HG02642 (cell line): Measurements from ENCODE around the gene KY.

ENCODE experiments used
- ATAC-seq: cut with Tn5 transposase; IDR thresholded peaks from one replicate; pipeline ENCODE4 v1.9.1; 2021; ENCODE audit warnings: mild to moderate bottlenecking; ENCODE audit not compliant: unreplicated experiment, poor library complexity

Gene KY

DNA sequence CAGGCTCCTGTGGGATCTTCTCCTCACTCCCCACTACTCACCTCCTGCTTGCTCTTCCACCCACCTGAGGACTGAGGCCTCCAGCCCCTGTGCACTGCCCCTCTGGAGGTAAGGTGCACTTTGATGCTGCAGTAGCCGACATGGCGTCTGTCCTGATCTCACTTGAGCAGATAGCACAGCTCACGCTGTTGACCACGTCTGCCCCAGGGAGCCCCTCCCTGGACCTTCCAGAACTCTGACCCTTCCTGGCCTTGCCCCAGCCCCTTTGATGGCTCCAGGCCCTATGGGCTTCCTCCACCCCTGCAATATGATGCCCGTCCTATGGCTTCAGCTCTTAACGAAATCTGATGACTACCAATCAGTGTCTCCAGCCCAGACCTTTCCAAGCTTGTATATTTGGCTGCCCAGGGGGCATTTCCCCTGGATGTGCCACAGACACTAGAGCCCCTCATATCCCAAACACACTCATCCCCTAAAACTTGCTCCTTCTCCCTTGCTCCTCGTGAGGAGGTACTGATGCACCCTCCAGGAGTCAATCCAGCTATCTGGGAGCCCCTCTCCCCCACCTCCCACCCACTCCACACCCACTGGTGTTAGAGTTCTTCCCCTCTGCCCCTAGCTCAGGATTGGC lies 27.1 kb downstream of the KY start:
- no peak for ATAC-seq

DNA sequence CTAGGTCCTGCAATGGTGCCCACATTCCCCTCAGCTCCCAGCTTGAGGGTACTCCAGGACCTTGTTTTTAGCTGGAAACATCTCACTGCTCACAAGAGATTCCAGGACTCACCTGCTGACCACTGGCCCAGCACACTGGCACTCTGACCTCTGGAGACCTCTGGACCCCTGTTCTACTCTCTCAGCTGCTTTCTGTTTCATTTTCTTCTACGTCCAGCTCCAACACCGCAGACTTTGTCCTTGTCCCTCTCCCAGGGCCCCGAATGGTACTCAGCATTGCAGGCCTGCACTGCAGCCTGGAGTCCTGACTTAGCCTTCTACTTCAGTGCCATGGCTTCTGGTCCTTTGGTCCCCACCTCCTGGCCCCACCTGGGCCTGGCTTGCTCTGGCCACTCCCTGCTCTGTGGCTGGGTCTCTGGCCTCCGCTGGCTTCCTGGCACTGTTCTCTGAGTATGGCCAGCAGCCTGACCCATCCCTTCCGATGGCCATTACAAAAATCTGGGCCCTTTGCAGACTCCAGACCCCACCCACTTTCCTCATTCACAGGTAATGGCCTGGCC lies 27.9 kb downstream of the KY start:
- ATAC-seq, result no peak

DNA sequence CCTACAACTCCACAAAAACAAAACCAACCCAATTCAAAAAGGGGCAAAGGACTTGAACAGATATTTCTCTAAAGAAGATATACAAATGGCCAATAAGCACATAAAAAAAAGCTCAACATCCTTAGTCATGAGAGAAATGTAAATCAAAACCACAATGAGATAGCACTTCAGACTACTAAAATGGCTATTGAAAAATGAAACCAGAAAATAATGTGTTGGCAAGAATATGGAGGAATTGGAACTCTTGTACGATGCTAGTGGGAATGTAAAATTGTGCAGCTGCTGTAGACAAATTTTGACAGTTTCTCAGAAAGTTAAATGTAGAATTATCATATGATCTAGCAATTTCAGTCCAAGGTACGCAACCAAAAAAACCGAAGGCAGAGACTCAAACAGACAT lies 29.0 kb downstream of the KY start:
- no peak for ATAC-seq

DNA sequence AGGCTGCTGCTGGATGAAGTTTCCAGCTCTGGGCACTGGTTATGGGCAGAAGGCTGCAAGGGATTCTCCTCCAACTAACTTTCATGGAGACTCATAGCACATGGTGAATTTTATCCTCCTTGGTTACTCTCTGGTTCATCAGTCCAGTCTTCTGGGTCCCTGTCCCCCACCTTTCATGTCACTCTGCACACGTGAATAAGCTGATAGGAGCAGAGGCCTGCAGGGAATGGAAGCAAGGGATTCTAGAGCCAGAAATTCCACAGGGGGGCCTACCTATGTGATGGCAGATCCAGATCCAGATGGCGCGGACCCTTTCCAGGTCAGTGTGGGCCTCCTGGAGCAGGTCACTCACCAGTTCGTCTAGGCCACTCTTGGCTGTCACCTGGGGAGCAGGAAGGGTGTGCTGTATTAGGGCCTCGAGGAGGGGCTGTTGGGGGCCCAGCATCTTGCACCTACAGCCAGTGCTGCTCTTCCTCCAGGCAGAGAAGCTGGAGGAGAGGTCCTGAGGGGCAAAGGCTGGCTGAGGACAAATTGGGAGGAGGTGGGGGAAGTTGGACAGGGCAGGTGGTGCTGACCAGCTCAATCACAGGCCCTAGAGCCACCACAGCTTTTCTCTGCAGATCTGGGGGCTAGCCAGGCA lies 30.2 kb downstream of the KY start:
- no peak for ATAC-seq

DNA sequence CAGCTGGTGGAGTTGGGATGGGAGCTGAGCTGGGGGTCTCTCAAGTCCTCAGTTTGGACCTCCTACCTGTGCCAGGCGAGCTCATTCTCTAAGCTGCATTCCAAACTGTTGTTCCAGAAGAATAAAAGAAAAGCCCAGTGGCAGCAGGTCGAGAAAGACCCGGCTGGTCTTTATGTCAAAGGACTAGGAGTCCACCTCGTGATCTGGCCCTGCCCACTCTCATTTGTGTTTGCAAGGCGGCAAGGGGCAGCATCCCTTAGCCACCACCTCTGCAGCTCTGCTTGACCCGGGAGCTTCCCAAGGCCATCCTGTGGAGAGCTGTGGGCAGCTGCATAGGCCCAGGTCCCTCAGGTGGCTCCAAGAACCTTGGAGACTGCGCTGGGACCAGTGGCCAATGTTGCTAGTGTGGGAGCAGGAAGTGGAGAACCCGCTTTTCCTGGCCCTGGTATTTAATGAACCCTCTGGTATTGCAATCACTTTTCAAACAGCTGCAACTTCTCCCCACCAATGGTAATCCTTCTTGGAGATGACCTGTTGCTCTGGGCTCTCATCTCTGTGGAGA lies 30.9 kb downstream of the KY start:
- ATAC-seq, result no peak

DNA sequence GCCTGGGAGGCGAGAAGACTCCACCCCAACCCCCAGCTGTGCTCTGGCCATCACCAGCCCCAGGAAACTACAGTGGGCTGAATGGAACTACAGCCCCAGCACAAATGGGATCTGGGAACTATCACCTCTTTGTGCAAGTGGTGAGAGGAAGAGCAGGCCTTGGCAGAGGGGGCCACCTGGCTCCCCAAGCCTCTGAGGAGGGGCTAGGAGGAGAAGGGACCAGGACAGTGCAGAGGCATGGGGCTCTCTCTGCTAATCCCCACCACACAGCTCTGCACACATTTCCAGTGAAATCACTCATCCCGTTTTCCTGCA lies 31.6 kb downstream of the KY start:
- ATAC-seq, result no peak

DNA sequence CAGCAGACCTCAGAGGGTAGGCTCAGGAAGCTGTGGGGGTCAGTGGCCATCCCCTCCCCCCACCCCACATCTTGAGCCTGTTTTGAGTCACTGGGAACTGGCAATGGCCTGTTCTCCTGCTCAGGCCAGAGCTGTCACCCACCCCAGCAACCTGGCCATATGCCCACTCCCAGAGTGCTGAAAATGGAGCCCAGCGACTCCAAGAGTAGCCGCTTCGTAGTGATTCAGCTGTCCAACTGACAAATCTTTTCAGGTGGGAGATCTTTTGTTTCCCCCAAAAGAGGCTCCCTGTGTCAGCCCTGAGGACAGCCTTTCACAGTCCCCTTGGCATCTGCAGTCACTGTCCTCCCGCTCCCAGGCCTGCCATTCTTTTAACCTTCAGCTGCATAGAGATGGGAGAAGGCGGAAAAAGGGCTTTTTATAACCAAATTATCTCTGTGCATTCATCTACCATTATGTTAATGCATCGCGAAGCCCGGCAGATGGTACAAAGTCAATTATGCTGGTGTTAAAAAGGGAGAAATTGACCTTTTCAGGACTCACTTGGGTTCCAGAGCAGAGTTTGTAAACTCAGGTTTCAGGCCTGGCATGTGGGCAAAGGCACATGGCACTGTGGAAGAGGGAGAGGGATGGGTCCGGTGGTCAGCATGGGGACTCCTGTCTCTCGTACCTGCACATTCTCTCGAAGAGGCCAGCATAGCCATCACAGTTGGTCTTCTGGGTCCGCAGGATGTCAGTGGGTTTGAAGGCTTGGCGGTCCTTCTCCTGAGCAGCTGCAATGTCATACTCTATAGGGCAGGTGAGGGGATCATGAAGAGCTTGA lies 32.1 kb downstream of the KY start:
- ATAC-seq, result no peak

DNA sequence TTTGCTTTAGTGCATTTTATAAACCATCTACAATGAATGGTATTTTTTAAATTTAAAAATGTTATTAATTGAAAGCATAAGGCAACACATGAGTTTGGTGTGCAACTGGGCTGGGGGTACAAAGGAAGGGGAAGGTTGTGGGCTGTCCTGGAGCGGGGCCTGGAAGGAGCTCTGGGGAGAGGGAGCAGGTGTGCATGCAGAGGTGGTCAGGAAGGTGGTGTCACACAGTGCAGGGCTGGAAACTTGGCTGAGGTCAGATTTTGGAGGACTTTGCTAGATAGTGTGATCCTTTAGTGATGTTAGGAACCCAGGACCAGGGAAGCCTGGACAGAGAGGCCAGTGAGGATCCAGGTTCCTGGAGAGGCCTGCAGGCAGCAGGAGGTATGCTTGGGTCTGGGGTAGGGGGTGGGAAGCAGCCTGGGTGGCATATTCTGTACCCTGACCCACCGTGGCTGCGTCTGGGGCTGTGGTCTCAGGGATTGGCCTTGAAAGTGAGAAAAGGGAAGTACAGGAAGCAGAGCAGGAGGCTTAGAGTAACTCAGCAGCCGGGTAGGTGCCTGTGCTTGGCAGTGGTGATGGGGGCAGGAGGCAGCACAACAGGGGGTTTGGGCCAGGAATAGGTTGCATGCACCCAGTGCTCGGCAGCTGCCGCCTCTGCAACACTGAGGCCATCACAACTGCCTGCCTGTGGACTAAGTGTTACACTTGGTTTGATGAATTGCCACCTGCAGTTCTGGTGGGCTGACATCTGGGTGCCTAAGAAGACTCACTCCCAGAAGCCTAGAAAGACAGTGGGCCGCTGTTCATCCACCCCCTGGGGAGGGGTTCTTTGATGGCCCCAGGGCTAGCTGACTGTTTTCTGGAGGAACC lies 33.0 kb downstream of the KY start:
- ATAC-seq, result no peak

DNA sequence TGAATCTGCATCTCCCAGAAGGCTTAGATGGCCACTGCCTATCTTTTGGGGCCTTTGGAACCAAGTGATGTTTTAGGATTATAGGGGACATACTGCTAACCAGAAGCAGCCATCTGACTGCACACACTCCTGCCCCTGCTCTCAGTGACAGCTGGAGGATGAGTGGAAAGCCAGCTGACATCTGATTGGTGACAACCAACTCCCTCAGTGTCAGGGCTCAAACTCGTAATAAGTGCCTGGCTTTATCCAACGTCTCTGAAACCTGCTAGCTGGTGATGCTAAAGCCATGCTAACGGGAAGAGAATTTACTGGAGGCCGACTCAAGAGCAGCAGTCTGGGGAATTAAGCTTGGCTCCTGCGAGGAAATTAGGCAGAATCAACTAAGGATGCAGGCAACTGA lies 35.1 kb downstream of the KY start:
- no peak for ATAC-seq

DNA sequence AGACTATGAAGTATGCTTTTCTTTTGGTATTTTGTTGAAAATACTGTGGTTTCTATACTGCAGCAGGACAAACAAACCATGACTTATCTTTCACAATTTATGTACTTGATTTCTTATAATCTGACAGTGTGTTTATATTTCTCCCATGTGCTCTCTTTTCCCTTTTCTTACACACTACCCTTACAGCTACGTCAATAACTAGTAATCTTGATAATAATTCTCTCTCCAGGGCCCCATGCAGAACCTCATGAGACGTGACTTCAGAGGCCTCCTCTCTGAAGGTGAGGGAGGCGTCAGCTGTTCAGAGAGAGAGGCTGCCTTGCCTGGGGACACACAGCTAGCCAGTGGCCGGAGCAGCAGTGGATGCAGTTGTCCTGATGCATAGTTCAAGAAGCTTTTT lies 35.9 kb downstream of the KY start:
- no peak for ATAC-seq

DNA sequence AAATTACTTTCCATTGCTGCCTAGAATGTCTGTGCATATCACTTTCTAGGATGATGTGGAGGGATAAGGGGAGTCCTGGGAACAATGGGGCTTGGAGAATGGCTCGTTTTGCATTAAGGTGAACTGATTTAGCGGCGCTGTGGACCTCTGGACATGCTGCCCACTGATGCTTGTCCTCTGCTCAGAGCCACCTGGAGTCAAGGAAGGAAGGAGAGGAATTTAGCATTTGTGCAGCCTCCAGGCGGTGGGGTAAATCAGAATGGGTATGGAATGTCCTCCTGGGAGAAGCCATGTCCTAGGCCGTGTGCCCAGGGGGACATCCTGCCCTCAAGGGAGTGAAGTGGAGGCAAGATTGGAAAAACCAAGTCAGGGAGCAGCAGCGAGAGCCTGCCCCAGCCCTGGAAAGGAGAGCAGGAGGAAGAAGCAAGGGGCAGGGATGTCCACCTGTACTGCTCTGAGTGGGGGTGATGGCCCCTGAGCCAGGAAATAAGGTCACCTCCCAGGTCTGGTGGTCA lies 37.8 kb downstream of the KY start:
- ATAC-seq, result no peak

DNA sequence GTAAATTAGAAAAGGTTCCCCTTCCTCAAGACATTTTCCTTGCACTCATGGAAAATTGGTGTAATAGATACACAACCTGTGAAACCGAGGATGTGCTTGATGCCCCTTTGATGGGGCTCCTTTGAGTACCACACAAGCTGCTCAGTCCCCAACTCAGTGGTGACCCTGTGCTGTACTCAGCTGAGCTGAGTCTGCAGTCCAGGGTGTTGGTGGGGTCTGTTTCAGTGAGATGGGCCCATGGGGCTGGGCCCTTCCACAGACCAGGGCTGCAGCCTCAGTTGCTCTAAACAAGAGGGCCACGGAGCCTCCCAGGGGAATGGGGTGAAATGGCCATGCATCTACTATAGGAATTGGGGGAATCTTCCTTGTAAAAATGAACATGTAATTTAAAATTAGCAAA lies 39.3 kb downstream of the KY start:
- ATAC-seq, result no peak

DNA sequence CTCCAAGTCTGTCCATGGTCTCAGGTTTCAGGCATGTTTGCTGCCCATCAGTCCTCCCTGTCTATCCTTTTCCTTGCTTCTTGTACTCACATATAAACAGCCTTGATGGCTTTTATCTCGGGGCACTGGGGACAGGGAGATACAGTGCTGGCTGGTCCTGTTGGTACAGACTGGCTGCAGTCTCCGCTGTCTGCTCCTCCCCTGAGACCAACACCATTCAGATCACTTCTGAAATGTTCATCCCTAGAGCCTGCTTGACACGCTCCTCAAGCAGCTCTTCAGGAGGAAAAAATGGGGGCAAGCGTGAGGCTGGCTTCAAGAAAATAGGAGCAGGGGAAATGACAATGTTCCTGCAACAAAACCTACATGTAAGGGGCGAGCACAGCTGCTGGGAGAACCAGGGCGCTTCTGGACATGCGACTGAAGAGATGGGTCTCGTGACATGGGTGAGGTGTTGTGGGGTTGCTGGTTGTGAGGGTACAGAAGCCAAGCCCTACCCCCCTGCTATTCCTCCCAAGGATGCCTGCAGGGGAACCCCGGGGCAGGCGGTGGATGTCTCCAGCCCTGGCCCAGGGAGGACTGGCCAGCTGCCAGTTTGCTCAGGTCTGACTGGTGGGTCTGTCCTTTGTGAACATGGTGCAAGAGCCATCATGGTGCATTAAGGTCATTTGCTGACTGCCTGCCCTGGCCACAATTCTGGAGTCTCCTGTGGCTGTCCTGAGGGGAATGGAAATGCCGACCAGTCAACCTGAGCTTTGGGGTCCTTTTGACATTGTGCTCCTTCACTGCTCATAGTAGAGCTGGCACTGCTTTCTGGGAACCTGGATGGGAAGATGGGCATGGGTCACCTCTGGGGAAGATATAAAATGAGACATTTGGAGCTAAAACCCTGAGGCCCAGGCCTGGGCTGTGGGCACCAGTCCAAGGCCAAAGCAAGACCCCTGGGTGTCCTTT lies 40.1 kb downstream of the KY start:
- ATAC-seq, result no peak

DNA sequence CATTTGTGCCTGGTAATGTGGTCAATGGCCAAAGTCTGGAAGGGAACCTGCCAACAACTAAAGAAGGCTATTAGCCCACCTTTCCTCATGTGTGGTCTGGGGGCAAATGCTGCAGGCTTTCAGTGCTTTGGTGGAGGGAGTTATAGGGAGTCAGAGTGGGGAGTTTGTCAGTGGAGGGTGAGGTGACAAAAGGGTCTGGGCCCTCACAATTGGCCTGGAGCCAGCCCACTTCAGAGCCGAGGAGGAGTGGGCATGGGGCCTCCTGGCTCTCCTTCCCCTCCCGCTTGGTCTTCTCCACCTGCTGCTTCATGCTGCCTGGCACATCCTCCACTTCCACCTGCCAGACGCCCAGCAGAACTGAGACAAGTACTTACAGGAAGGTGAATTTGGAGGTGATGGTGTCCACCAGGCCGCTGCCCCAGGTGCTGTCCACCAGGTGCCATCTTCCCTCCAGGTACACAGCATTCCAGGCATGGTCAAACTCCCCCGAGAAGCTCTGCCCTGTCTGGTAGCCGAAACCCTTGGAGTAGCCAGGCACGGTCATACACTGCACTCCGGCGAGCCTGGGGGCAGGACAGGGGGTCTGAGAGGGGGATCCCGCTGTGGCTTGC lies 40.9 kb downstream of the KY start:
- no peak for ATAC-seq

DNA sequence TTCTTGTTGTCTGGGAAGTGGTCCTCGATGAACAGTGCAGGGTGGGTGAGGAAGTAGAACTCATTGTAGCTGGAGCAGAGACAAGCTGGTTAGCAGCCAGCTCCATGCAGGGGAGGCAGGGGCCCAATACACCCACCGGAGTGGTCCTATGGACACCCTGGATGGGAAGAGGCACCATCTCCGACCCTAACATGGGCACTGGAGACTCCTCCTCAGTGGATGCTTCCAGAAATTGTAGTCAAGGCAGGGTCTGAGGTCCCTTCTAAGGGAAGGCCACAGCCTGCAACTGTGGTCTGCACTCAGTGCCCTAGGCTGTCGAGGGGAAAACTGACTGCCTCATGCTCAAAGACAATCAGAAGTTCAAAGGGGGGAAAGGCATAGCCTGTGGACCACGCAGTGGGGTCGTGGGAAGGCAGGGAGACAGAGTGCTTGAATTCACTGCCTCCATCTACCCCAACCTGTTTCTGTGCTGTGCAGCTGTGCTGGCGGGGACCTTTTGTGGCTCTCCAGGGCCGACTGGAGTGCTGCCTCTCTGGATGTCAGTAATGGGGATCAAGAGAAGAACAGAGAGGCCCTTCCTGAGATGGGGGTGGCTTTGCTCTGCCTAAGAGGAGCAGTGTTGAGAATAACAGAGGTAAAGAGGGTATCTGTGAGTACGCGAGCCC lies 41.9 kb downstream of the KY start:
- ATAC-seq, result no peak

DNA sequence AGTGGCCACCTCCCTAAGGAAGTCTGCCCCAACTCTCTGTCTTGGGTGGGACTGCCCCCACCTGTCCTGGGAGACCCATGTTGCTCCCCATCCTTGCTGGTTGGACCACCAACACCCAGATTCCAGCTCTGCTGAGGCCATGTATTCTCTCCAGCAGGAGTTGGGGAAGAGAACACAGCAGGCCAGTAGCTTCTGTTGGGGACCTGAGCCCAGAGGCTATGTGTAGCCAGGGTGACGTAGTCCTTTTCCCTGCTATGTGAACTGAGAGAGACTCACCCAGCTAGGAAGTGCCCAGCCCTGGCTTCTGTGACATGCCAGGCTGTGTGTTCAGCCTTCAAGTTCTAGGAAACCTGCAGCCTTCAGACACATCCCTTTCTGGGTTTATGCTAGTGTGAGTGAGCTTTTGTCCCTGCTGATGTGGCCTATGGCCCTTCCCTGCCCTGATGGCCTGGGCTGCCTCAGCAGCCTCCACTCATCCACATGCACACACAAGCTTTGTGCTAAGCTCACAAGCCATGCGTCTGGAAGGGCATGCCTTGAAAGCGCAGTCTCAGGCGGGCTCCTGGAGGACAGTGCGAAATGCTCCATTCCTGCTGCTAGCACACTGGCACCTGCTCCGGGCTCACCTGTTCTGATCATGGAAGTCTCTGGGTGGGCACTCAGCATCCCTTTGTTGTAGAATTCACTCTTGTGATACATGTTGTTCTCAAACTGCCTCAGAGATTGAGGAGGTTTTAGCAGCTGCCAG lies 42.6 kb downstream of the KY start:
- no peak for ATAC-seq
